Activated B cell treated with CpG ODN at 0.5 μM for 24 hours (primary cell): ENCODE data around the gene IL17A. TPM values are rescaled to one million over a fixed set of nuclear protein-coding genes. Genes with fewer than 3 reads are reported as not detected.
A peak's percentile ranks its signal among the peaks of the same experiment; 100 is the strongest.

Experiments
- ATAC-seq: fragments of 200-7000 bp; cut with Tn5 transposase; one replicate; pipeline ENCODE4 v1.10.0; 2021; ENCODE audit warnings: low read depth, mild to moderate bottlenecking, moderate library complexity
- CTCF ChIA-PET: fragments of 350-600 bp; sonication (Branson Sonifier 250); formaldehyde crosslinking; loops from one replicate; lab custom pipeline; 2021; ENCODE audit warnings: antibody characterized with exemption; lab: Charles Lee
- POLR2A ChIA-PET: fragments of 350-600 bp; sonication (Branson Sonifier 250); formaldehyde crosslinking; loops from one replicate; lab custom pipeline; 2021; ENCODE audit warnings: antibody characterized with exemption; lab: Charles Lee
- DNase-seq: peaks from one replicate; pipeline ENCODE4 v3.0.0; 2022
- H3K27ac Mint-ChIP-seq: one replicate; pipeline ENCODE4 v1.8.0; 2020; ENCODE audit warnings: mixed read lengths
- H3K27me3 Mint-ChIP-seq: one replicate; pipeline ENCODE4 v1.8.0; 2021; ENCODE audit warnings: mixed read lengths
- H3K36me3 Mint-ChIP-seq: one replicate; pipeline ENCODE4 v1.8.0; 2021; ENCODE audit warnings: low read depth, mixed read lengths
- H3K4me1 Mint-ChIP-seq: one replicate; pipeline ENCODE4 v1.8.0; 2021; ENCODE audit warnings: mixed read lengths
- H3K4me3 Mint-ChIP-seq: one replicate; pipeline ENCODE4 v1.8.0; 2020; ENCODE audit warnings: mild to moderate bottlenecking, mixed read lengths
- H3K9me3 Mint-ChIP-seq: one replicate; pipeline ENCODE4 v1.8.0; 2020; ENCODE audit warnings: mixed read lengths
- intact Hi-C: fragments of 100-400 bp; cut with micrococcal nuclease; formaldehyde crosslinking; loops from one replicate; pipeline ENCODE4 v1.15.1; 2024
- total RNA-seq: library from RNA; stranded (reverse); gene quantifications from 2 replicates; pipeline ENCODE4 v1.2.3, GENCODE V29; 2022
- TF ChIP-seq, protein P1 (sequence below): fragments of 200-600 bp; IDR thresholded peaks from one replicate; pipeline ENCODE4 v1.8.0; 2022; ENCODE audit warnings: antibody characterized with exemption, mild to moderate bottlenecking

The IL17A gene
- total RNA-seq, 1 donor from 2014 or later = not detected

DNA sequence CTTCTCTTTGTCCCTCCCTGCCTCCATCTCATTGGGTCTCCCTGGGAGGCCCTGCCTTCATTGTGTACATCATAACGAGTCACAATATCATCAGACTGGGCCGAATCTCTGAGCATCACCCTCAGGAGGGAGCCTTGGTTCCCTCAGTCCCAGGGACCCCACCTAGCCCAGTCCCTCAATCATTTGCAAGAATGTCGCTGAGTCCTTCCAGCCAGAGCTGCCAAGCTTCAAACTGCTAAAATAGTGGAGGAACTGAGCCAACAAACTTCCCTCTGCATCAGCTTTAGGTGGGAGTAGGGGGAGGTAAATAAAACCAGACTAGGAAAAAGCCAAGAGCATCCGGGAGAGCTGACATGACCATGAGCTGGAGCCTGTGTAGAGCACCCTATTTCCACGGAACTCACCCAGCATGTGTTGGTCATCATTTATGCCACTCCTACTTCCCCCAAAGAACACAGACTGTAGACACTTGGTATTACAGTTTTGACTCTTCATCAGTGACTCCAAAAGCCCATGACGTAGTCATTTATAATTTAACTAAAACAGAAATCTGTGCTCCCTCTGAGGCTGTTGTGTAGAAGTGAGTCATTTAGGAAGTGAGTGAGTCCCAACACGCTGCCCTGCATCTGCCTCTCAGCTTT, 28.8 kb upstream of the IL17A start:
- no peaks in the 10 kb centered on the region for H3K36me3 Mint-ChIP-seq
- POLR2A ChIA-PET = no interaction called here
- H3K27ac Mint-ChIP-seq = no peak overlapping the region
- TF ChIP-seq, protein P1, sequence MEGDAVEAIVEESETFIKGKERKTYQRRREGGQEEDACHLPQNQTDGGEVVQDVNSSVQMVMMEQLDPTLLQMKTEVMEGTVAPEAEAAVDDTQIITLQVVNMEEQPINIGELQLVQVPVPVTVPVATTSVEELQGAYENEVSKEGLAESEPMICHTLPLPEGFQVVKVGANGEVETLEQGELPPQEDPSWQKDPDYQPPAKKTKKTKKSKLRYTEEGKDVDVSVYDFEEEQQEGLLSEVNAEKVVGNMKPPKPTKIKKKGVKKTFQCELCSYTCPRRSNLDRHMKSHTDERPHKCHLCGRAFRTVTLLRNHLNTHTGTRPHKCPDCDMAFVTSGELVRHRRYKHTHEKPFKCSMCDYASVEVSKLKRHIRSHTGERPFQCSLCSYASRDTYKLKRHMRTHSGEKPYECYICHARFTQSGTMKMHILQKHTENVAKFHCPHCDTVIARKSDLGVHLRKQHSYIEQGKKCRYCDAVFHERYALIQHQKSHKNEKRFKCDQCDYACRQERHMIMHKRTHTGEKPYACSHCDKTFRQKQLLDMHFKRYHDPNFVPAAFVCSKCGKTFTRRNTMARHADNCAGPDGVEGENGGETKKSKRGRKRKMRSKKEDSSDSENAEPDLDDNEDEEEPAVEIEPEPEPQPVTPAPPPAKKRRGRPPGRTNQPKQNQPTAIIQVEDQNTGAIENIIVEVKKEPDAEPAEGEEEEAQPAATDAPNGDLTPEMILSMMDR = no peak
- intact Hi-C loops = no loop called here
- no peak overlapping the region for H3K4me3 Mint-ChIP-seq
- peaks cover 17% of the 10 kb centered on the region for H3K4me1 Mint-ChIP-seq
- CTCF ChIA-PET = interaction anchor here (0.8 kb wide), 1 partner anchor 108 kb away, joined by 3 read pairs; no protein-coding TSS in a partner anchor
- peaks cover 9% of the 10 kb centered on the region for H3K27me3 Mint-ChIP-seq
- H3K9me3 Mint-ChIP-seq = peaks cover 13% of the 10 kb centered on the region
- ATAC-seq = peak; percentile 62
- DNase-seq = no peak

DNA sequence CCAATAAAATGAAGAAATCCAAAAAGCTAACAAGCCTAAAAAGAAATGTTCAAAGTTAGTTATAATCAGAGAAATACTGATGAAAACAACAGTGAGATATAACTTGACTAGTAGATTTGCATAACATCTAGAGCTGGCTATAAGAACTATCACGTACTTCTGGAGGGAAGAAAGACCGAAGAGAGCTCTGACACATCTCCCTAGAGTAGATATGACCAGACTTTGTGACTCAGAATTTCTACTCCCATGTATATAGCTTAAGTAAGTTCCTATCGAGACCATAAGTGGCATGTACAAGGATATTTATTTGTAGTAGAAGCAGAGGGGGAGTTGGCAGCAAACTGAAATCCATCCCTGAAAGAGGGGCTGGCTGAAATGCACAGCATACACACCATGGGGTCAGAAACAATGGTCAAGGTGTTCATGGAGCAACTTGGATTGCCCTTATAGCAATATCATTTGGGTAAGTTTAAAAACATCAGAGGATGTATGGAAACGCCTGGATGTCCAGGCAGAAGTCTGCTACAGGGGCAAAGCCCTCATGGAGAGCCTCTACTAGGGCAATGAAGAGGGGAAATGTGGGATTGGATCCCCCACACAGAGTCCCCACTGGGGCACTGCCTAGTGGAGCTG, 25.6 kb upstream of the IL17A start:
- POLR2A ChIA-PET = no interaction called here
- peaks cover 13% of the 10 kb centered on the region for H3K9me3 Mint-ChIP-seq
- intact Hi-C loops = no loop called here
- no peak overlapping the region for H3K27ac Mint-ChIP-seq
- ATAC-seq (no peak), DNase-seq (no peak)
- H3K4me1 Mint-ChIP-seq = peaks cover 10% of the 10 kb centered on the region
- peaks cover 3% of the 10 kb centered on the region for H3K27me3 Mint-ChIP-seq
- no peak overlapping the region for H3K4me3 Mint-ChIP-seq
- CTCF ChIA-PET = no interaction called here
- TF ChIP-seq, protein P1 = no peak
- H3K36me3 Mint-ChIP-seq = no peaks in the 10 kb centered on the region

DNA sequence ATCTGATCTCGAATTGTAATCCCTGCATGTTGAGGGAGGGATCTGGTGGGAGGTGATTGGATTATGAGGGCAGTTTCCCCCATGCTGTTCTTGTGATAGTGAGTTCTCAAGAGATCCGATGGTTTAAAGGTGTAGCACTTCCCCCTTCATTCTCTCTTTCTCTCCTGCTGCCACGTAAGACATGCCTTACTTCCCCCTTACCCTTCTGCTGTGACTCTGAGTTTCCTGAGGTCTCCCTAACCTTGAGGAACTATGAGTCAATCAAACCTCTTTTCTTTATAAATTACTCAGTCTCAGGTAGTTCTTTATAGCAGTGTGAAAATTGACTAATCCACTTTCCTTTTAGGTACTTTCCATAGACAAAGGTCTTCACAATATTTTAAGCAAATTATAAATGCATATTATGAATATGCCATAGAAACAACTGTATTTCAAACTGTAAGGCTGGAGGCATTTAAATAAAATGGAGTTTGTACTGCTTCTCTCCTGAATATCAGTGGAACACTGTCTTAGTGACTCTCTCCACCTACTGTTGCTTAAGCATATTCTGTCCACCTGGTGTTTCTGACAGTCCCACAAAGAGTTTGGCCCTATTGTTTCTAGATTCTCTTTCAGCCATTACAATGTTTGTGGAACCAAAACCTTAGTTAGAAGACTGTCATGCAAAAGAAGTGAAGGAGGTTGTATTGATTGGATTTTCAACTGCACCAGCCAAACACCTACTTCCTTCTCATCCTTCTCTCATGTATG, 24.3 kb upstream of the IL17A start:
- Mint-ChIP-seq H3K27me3 (peaks cover 2% of the 10 kb centered on the region), H3K36me3 (no peaks in the 10 kb centered on the region), H3K27ac (no peak overlapping the region), H3K4me1 (no peaks in the 10 kb centered on the region), H3K4me3 (no peak overlapping the region), H3K9me3 (peaks cover 13% of the 10 kb centered on the region)
- DNase-seq (no peak), ATAC-seq (peak; percentile 10)
- POLR2A ChIA-PET = no interaction called here
- intact Hi-C loops = loop anchor here (2.0 kb wide), 1 partner anchor 501 kb away; no protein-coding TSS in a partner anchor
- TF ChIP-seq, protein P1 = no peak
- CTCF ChIA-PET = no interaction called here

DNA sequence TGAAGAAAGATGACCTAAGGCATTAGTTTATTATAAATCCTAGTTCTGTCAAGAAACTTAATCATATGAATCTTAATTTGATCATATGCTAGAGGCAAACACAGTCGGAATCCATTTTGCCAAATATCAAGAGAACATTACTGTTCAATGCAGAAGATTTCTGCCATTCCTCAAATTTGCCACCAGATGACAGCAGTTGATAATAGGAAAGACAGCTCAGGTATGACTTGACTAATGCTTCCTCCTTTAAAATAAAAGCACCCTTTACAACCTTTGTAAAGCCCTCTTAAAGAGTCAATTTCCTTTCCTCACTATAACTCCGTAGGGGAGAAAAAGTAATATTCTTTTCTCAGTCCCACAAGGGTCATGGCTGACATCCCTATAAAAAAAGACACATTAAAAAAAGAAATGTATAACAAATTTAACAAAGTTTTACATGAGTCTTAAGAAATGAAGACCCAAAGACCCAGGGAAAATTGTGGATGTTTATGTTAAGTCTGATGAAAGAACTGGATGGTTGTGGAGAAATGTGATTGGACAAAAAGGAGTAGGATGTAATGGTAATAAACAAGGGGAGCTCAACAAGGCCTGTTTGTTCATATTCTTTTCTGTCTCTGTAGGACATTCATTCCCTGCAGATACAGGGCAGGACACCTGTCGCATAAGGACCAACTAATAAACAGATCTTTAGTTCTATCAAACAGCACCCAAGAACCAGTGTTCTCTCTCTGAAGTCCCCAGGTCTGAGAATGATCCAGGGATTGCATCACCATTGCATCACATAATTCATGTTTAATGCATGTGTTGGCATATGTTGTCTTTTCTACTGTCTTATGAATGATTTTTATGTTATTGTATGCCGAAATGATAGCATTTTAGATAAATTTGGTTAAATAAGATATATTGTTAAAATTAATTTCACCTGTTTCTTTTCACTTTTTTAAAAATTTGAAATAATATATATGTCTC, 23.0 kb upstream of the IL17A start:
- Mint-ChIP-seq H3K27me3 (peaks cover 12% of the 10 kb centered on the region), H3K36me3 (no peaks in the 10 kb centered on the region), H3K27ac (no peak overlapping the region), H3K9me3 (peaks cover 13% of the 10 kb centered on the region), H3K4me1 (no peaks in the 10 kb centered on the region), H3K4me3 (no peak overlapping the region)
- POLR2A ChIA-PET = no interaction called here
- DNase-seq = no peak
- TF ChIP-seq, protein P1 = no peak
- peak; percentile 34 for ATAC-seq
- intact Hi-C loops = loop anchor here (1.0 to 2.0 kb wide), 3 partner anchors 100 to 500 kb away; no protein-coding TSS in a partner anchor
- CTCF ChIA-PET = interaction anchor here (0.6 kb wide), 1 partner anchor 101 kb away, joined by 3 read pairs; no protein-coding TSS in a partner anchor
